Liver (tissue), 9 donors: Measurements from ENCODE around the gene C5orf34. TPM values are rescaled to one million over a fixed set of nuclear protein-coding genes. Genes with fewer than 3 reads are reported as not detected.
A peak's percentile ranks its signal among the peaks of the same experiment; 100 is the strongest.

Experiments
- DNase-seq: peaks from one replicate; pipeline ENCODE4 v3.0.0-alpha.2; 2017; ENCODE audit warnings: low spot score
- H3K27ac ChIP-seq, 2 donors: one replicate each; pipeline ENCODE4 v1.7.0; 2013; ENCODE audit warnings: inconsistent platforms in 2 of 2, low read length in 2 of 2, control low read depth in 1 of 2, low read depth in 1 of 2, mild to moderate bottlenecking in 1 of 2
- H3K27me3 ChIP-seq, 4 donors: one replicate each; pipeline versions ENCODE4 v1.6.1 to v1.7.0; 2013; ENCODE audit warnings: low read length in 3 of 4, inconsistent platforms in 1 of 4, mild to moderate bottlenecking in 1 of 4, moderate library complexity in 1 of 4; ENCODE audit not compliant: control insufficient read depth in 4 of 4, insufficient read depth in 4 of 4
- H3K36me3 ChIP-seq, 4 donors: one replicate each; pipeline versions ENCODE4 v1.6.1 to v1.7.0; 2013; ENCODE audit warnings: low read length in 3 of 4, mild to moderate bottlenecking in 3 of 4, low read depth in 1 of 4, moderate library complexity in 1 of 4; ENCODE audit not compliant: control insufficient read depth in 4 of 4, insufficient read depth in 3 of 4
- H3K4me1 ChIP-seq, 4 donors: one replicate each; pipeline versions ENCODE4 v1.6.1 to v1.7.0; 2013; ENCODE audit warnings: low read length in 3 of 4, mild to moderate bottlenecking in 3 of 4, moderate library complexity in 1 of 4; ENCODE audit not compliant: control insufficient read depth in 4 of 4, insufficient read depth in 4 of 4
- H3K4me3 ChIP-seq, 3 donors: one replicate each; pipeline versions ENCODE4 v1.6.1 to v1.7.0; 2013; ENCODE audit warnings: low read length in 3 of 3, control low read depth in 1 of 3, low read depth in 1 of 3, mild to moderate bottlenecking in 1 of 3
- H3K9ac ChIP-seq, 2 donors: one replicate each; pipeline ENCODE4 v1.7.0; 2013; ENCODE audit warnings: low read length in 2 of 2, mild to moderate bottlenecking in 2 of 2, moderate library complexity in 2 of 2, control low read depth in 1 of 2, low read depth in 1 of 2
- H3K9me3 ChIP-seq, 4 donors: one replicate each; pipeline versions ENCODE4 v1.6.1 to v1.7.0; 2013; ENCODE audit warnings: low read length in 3 of 4; ENCODE audit not compliant: control insufficient read depth in 4 of 4
- FOXA1 ChIP-seq: IDR thresholded peaks from 2 replicates; pipeline ENCODE4 v1.6.1; 2016; ENCODE audit warnings: antibody characterized with exemption
- FOXA2 ChIP-seq: IDR thresholded peaks from 2 replicates; pipeline ENCODE4 v1.6.1; 2016; ENCODE audit warnings: antibody characterized with exemption
- GABPA ChIP-seq, 2 donors: IDR thresholded peaks in 1 of 2; conservative IDR thresholded peaks in 1 of 2; 2 replicates each; pipeline ENCODE4 v1.6.1; 2016; ENCODE audit warnings: antibody characterized with exemption in 2 of 2, mild to moderate bottlenecking in 1 of 2, moderate library complexity in 1 of 2
- HNF4A ChIP-seq, 2 donors: conservative IDR thresholded peaks; 2 replicates each; pipeline ENCODE4 v1.6.1; 2016; ENCODE audit warnings: antibody characterized with exemption in 2 of 2, mild to moderate bottlenecking in 2 of 2
- JUND ChIP-seq, 2 donors: IDR thresholded peaks; 2 replicates each; pipeline ENCODE4 v1.6.1; 2016; ENCODE audit warnings: antibody characterized with exemption in 2 of 2
- RAD21 ChIP-seq, 2 donors: IDR thresholded peaks; 2 replicates each; pipeline ENCODE4 v1.6.1; 2016; ENCODE audit warnings: antibody characterized with exemption in 2 of 2, mild to moderate bottlenecking in 2 of 2
- RXRA ChIP-seq, 2 donors: IDR thresholded peaks; 2 replicates each; pipeline ENCODE4 v1.6.1; 2017 to 2018; ENCODE audit warnings: antibody characterized with exemption in 2 of 2, mild to moderate bottlenecking in 1 of 2
- SP1 ChIP-seq: IDR thresholded peaks from 2 replicates; pipeline ENCODE4 v1.6.1; 2018; ENCODE audit warnings: antibody characterized with exemption, mild to moderate bottlenecking
- WGBS: extraction: QIAGEN DNeasy Blood & Tissue Kit; methylation state at CpG from one replicate; pipeline ENCODE4 v1.1.7; 2013; 5-methylcytosine and 5-hydroxymethylcytosine counted together
- polyA plus RNA-seq, 2 donors: library from polyadenylated mRNA; stranded (reverse) in 1 of 2; unstranded in 1 of 2; fragments of 200-250 nt in 1 of 2; fragments of >200 nt in 1 of 2; fragmentation: Nextera tagmentation in 1 of 2; extraction: Ambion mirVana in 1 of 2; gene quantifications; one replicate each; pipeline versions ENCODE4 v1.2.1 to v1.2.3, GENCODE V29; 2013 to 2015
- total RNA-seq, 2 donors: library from RNA; depleted of rRNA; stranded (reverse); fragments of >200 nt; gene quantifications; one replicate each; pipeline ENCODE4 v1.2.3, GENCODE V29; 2014
- TF ChIP-seq, protein P1 (sequence below): fragments of 150-350 bp; IDR thresholded peaks from 2 replicates; pipeline ENCODE4 v1.5.1; 2017; ENCODE audit warnings: improper control_type of control experiment, low read depth, low read length; ENCODE audit not compliant: missing input control
- TF ChIP-seq, protein P2 (sequence below): IDR thresholded peaks from 2 replicates; pipeline ENCODE4 v1.6.1; 2016; ENCODE audit warnings: antibody characterized with exemption
- TF ChIP-seq, protein P3 (sequence below): IDR thresholded peaks from 2 replicates; pipeline ENCODE4 v1.6.1; 2016; ENCODE audit warnings: antibody characterized with exemption
- donor health status: healthy.
- donor health status: healthy.
- donor health status: healthy.
- donor health status: healthy.
- donor health status: healthy.

Gene C5orf34
- total and polyA plus RNA-seq, 4 donors = 0.31 to 3.0 (median 0.46) TPM

DNA sequence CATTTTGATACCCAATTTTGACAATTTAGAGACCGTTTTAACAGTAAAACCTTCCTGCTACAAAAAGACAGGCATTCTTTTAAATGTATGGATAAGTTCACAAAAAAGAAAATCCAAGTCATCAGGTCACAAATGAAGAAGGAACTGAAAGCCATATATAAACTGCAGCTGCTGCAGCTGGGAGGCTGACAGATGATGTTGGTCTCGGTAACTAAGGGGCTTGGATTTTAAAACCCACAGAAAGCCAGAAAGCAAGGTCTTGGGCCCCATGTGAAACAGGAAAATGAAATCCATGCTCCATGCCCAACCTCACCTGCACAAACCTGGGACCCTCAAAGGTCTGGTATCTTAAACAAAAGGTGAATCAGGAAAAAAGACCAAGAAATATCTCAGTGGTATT, 15.7 kb upstream of the C5orf34 start (continued):
- no peak for TF ChIP-seq RAD21 (IDR thresholded peaks at IDR 0.05)
- TF ChIP-seq, protein P1, sequence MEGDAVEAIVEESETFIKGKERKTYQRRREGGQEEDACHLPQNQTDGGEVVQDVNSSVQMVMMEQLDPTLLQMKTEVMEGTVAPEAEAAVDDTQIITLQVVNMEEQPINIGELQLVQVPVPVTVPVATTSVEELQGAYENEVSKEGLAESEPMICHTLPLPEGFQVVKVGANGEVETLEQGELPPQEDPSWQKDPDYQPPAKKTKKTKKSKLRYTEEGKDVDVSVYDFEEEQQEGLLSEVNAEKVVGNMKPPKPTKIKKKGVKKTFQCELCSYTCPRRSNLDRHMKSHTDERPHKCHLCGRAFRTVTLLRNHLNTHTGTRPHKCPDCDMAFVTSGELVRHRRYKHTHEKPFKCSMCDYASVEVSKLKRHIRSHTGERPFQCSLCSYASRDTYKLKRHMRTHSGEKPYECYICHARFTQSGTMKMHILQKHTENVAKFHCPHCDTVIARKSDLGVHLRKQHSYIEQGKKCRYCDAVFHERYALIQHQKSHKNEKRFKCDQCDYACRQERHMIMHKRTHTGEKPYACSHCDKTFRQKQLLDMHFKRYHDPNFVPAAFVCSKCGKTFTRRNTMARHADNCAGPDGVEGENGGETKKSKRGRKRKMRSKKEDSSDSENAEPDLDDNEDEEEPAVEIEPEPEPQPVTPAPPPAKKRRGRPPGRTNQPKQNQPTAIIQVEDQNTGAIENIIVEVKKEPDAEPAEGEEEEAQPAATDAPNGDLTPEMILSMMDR = no peak
- no peak for TF ChIP-seq SP1
- no peak for TF ChIP-seq HNF4A (conservative IDR thresholded peaks at IDR 0.05)
- TF ChIP-seq, protein P2, sequence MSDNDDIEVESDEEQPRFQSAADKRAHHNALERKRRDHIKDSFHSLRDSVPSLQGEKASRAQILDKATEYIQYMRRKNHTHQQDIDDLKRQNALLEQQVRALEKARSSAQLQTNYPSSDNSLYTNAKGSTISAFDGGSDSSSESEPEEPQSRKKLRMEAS = no peak

DNA sequence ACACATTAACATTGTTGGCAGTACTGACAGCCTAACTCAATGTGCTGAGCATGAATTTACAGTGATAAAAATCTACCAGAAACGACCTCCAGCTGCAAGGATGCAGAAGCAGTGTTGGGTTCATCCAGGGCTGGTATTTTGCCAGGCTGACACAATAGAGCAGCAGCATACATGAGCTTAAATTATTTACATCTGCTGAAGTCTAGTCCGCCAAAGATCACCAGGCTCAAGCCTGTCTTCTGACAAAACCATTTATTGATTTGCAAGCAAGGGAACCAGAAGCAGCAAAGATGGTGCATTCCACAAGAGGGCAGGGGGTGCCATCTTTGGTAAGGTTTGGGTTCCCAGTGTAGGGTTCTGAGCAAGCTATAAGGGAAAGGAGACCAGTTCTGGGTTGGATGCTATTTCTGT, 8.7 kb upstream of the C5orf34 start:
- 81% methylated on average over 2 of the region's 2 CpGs for WGBS
- DNase-seq = no peak
- Histone ChIP-seq H3K27ac (no peak overlapping the region), H3K9ac (no peak overlapping the region), H3K36me3 (peaks cover 0 to 29% (median 23%) of the 10 kb centered on the region in 4 donors), H3K4me3 (no peak overlapping the region), H3K9me3 (no peaks in the 10 kb centered on the region), H3K4me1 (no peaks in the 10 kb centered on the region), H3K27me3 (no peaks in the 10 kb centered on the region)
- TF ChIP-seq FOXA2 (no peak), JUND (IDR thresholded peaks at IDR 0.05) (no peak), GABPA (IDR thresholded peaks at IDR 0.05 in 1 of 2, conservative IDR thresholded peaks at IDR 0.05 in 1 of 2) (no peak), FOXA1 (no peak), SP1 (no peak)
- TF ChIP-seq, protein P3, sequence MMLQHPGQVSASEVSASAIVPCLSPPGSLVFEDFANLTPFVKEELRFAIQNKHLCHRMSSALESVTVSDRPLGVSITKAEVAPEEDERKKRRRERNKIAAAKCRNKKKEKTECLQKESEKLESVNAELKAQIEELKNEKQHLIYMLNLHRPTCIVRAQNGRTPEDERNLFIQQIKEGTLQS = no peak
- TF ChIP-seq, protein P1 = no peak

DNA sequence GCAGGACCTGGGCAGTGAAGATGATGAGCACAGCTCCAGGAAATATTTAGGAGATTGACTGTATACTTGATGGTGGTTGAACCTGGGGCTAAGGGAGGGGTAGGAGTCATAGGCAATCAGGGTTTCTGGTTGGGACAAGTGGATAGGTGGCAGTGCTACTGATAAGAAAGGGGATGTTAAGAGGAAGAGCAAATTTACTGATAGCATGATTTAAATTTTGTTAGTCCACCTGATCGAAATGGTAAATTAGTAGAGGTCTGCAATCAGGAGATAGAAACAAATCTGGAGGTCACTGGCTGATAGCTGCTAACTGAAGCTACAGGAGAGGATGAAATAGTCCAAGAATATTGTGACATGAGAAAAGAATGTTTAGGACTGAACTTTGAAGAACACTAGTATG, 5.7 kb upstream of the C5orf34 start:
- TF ChIP-seq FOXA2 (no peak), JUND (IDR thresholded peaks at IDR 0.05) (no peak)
- Histone ChIP-seq H3K36me3 (peaks cover 0 to 13% (median 9%) of the 10 kb centered on the region in 4 donors), H3K27me3 (no peaks in the 10 kb centered on the region), H3K27ac (no peak overlapping the region), H3K4me3 (no peak overlapping the region), H3K9ac (no peak overlapping the region), H3K4me1 (peaks cover 0 to 2% (median under 1%) of the 10 kb centered on the region in 4 donors), H3K9me3 (no peaks in the 10 kb centered on the region)
- WGBS = 78% methylated on average over 1 of the region's 1 CpG
- DNase-seq = no peak

DNA sequence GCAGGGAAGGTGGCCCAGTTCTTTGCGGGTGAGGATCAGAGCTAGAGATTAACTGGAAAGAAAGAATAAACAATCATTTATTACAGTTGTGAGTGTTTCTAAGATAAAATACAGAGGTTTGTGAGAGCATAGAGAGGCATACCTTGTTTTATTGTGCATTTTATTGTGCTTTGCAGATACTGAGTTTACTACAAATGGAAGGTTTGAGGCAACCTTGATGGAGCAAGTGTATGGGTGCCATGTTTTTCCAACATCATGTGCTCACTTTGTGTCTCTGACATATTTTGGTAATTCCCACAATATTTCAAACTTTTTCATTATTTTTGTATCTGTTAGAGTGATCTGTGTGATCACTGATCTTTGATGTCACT, 715 bp upstream of the C5orf34 start:
- H3K9ac ChIP-seq = peak overlapping the region; percentile 49 to 64
- H3K36me3 ChIP-seq = no peaks in the 10 kb centered on the region
- no peaks in the 10 kb centered on the region for H3K9me3 ChIP-seq
- no peaks in the 10 kb centered on the region for H3K27me3 ChIP-seq
- 27% methylated on average over 1 of the region's 1 CpG for WGBS
- TF ChIP-seq RXRA (IDR thresholded peaks at IDR 0.05) (peak in 1 of 2 donors; percentile 2), HNF4A (conservative IDR thresholded peaks at IDR 0.05) (no peak)
- DNase-seq = no peak
- H3K4me1 ChIP-seq = peaks cover 2 to 16% (median 8%) of the 10 kb centered on the region in 4 donors
- H3K4me3 ChIP-seq = peak overlapping the region; percentile 62 to 88 (median 76)
- peak overlapping the region in 1 of 2 donors; percentile 68 for H3K27ac ChIP-seq
